HG03108 (cell line): Measurements from ENCODE around the gene RIMKLB.
"Not testable (repeated sequence)": the region's sequence is repeated elsewhere in the genome, so short reads cannot be mapped to it uniquely, and the experiment has no call there.

Experiments used
- ATAC-seq: cut with Tn5 transposase; IDR thresholded peaks from one replicate; pipeline ENCODE4 v1.9.1; 2021; ENCODE audit warnings: moderate library complexity; ENCODE audit not compliant: unreplicated experiment

Gene RIMKLB

GRCh38 chr12:8770499-8770898, 72.7 kb downstream of the RIMKLB start:
- no peak for ATAC-seq

DNA sequence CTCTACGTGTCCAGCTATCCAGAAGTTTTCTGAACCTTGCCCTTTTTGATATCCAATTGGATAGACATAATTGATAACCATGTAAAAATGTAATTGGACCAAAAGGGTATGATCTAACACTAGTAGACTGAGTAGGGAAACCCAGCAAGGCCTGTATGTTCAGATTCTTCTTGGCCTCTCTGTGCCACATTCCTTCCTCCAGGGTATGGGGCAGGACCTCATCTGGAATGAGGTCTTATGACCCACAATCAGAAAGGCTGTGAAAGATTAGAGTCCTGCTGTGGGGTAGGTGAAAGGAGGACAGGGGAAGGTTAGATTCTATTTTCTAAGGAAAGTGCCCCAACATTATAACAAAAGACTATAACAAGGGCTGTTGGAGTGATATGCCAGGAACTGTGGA, 73.3 kb downstream of the RIMKLB start:
- no peak for ATAC-seq

DNA sequence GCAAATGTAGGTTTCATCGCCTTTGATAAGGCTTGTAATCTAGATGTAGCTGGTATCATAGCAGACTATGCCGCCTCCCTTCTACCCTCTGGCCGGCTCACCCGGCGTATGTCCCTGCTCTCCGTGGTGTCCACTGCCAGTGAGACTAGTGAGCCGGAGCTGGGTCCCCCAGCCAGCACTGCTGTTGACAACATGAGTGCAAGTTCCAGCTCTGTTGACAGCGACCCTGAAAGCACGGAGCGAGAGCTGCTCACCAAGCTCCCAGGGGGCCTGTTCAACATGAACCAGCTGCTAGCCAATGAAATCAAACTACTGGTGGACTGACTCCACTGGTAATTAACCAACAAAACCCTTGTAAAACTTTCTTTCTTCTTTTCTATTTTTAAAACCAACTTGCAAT, 75.7 kb downstream of the RIMKLB start:
- ATAC-seq = no peak

- ATAC-seq = no peak
Observed at GRCh38 chr12:8779281-8779680, 81.5 kb downstream of the RIMKLB start.

DNA sequence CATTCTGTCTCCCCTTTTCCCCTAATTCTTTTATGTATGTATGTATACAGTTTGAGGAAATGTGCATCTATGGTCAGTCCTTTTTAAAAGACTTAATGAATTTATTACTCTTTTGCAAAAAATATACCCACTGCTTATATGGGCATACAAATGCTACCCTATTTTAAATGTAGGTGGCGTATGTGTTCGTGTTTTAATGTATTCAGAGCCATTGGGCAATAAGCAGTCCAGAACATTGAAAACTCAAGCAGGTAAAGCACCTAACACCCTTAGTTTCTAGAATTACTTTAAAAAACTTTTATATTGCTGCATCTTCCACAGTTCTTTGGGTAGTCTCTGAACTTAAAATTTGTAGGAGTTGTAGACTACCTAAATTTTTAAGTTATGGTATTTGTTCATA, 82.1 kb downstream of the RIMKLB start:
- no peak for ATAC-seq

DNA sequence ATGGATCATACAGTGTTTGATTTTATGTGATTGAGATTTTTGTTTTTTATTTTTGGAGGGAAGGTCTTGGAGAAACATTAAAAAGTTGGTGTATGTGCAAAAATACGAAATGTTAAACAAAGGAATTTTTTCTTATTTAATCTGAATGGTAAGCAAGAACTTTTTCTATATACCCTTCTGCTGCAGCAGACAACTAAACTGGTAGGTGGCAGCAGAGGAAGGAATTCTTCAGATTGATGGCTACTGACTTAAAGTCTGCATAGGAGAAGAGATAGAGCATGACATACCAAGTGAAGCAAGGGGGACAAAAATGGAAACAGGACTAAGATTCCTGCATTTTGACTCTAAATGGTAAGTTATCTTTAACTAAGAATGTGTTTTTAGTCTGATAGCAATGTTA, 82.6 kb downstream of the RIMKLB start:
- no peak for ATAC-seq

- ATAC-seq = no peak
Observed at GRCh38 chr12:8781381-8782127, 83.8 kb downstream of the RIMKLB start.

- ATAC-seq = no peak
Observed at GRCh38 chr12:8784290-8784888, 86.6 kb downstream of the RIMKLB start.

DNA sequence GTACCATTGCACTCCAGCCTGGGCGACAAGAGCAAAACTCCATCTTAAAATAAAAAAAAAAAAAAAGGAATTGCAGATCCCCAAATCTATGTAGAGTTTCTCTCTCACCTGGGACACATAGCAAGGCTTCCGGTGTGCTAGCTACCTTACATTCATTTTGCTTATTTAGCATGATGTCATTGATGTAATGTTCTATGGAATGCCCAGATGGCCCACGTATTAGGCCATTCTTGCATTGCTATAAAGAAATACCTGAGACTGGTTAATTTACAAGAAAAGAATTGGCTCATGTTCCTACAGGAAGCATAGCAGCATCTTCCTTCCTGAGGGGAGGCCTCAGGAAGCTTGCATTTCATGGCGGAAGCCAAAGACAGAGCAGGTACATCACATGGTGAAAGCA, 87.7 kb downstream of the RIMKLB start:
- ATAC-seq = no peak

- not testable (repeated sequence) for ATAC-seq
Observed at GRCh38 chr12:8787206-8787605, 89.4 kb downstream of the RIMKLB start.

DNA sequence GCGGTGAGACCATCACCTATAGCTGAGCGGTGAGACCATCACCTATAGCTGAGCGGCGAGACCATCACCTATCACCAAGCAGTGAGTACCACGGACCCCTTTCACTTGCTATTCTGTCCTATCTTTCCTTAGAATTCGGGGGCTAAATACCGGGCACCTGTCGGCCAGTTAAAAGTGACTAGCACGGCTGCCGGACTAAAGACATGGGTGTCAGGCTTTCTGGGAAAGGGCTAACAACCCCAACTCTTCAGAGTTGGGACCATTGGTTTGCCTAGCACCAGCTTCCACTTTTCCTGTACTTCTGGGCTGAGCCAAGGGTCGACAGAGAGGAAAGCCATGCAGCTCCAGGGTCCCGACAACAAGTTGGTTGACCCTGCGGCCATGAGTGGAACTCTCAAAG, 90.9 kb downstream of the RIMKLB start:
- not testable (repeated sequence) for ATAC-seq

DNA sequence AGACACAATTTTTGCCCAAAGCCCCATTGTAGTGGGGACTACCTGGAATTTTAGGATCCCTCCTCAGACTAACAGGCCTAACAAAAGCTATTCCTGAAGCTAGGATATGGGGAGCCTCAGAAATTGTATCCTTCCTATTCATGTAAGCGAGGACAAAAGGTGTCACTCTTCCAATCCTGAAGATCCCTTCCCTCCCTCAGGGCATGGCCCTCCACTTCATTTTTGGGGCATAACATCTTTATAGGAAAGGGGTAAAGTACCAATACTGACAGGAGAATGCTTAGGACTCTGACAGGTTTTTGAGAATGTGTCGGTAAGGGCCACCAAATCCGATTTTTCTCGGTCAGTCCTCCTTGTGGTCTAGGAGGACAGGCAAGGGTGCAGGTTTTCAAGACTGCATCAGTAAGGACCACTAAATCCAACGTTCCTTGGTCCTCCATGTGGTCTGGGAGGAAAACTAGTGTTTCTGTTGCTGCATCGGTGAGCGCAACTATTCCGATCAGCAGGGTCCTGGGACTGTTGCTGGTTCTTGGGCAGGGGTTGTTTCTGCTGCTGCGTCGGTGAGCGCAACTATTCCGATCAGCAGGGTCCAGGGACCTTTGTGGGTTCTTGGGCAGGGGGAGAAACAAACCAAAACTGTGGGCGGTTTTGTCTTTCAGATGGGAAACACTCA, 91.7 kb downstream of the RIMKLB start:
- not testable (repeated sequence) for ATAC-seq

GRCh38 chr12:8793226-8793625, 95.4 kb downstream of the RIMKLB start:
- ATAC-seq = not testable (repeated sequence)

GRCh38 chr12:8794611-8795010, 96.8 kb downstream of the RIMKLB start:
- ATAC-seq = not testable (repeated sequence)

DNA sequence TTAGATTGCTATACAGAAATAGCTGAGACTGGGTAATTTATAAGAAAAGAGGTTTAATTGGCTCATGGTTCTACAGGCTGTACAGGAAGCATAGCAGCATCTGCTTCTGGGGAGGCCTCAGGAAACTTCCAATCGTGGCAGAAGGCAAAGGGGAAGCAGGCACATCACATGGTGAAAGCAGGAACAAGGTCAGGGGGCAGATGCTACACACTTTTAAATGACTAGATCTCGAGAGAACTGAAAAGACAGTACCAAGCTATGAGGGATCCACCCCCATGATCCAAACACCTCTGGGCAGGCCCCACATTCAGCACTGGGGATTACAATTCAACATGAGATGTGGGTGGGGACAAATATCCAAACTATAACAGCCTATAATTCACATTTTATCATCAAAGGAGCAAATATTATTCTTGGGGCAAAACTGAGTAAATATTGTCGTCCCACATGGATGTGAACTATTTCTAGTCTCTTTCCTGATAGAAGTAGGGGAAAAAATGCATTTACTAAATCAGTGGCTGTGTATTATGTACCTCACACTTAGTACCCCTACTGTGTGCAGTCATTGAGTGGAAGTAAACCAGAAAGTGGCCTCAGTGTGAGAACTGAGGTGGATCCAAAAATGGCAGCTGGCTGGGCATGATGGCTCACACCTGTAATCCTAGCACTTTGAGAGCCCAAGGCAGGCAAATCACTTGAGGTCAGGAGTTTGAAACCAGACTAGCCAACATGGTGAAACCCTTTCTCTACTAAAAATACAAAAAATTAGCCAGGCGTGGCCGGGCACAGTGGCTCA, 99.2 kb downstream of the RIMKLB start:
- no peak for ATAC-seq

DNA sequence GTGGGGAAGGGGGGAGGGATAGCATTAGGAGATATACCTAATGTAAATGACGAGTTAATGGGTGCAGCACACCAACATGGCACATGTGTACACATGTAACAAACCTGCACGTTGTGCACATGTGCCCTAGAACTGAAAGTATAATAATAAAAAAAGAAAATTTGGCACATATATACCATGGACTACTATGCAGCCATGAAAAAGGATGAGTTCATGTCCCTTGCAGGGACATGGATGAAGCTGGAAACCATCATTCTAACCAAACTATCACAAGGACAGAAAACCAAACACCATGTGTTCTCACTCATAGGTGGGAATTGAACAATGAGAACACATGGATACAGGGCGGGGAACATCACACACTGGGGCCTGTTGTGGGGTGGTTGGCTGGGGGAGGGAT, 103.4 kb downstream of the RIMKLB start:
- not testable (repeated sequence) for ATAC-seq

GRCh38 chr12:8804833-8805232, 107.0 kb downstream of the RIMKLB start:
- ATAC-seq = not testable (repeated sequence)

GRCh38 chr12:8805487-8805886, 107.7 kb downstream of the RIMKLB start:
- ATAC-seq = not testable (repeated sequence)

DNA sequence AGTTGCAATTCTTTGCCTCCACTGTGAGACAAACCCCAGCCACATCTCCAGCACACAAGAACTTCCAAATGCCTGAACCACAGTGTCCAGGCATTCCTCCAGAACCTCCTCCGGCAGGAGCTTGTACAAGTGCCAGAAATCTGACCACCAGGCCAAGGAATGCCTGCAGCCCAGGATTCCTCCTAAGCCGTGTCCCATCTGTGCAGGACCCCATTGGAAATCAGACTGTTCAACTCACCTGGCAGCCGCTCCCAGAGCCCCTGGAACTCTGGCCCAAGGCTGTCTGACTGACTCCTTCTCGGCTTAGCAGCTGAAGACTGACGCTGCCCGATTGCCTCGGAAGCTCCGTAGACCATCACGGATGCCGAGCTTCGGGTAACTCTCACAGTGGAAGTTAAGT, 109.3 kb downstream of the RIMKLB start:
- ATAC-seq = not testable (repeated sequence)

GRCh38 chr12:8810112-8810511, 112.3 kb downstream of the RIMKLB start:
- ATAC-seq = not testable (repeated sequence)
